Omental fat pad (tissue), 4 donors: ENCODE measurements around the gene MAGEB1. TPM values are rescaled to one million over a fixed set of nuclear protein-coding genes. Genes with fewer than 3 reads are reported as not detected.

Experiments used
- ATAC-seq: fragments of 150-250 bp; one replicate; pipeline ENCODE4 v1.9.1; 2016; ENCODE audit warnings: mild to moderate bottlenecking, moderate library complexity; ENCODE audit not compliant: low FRiP score
- DNase-seq: peaks from one replicate; pipeline ENCODE4 v3.0.0-alpha.2; 2019; ENCODE audit warnings: low spot score
- CTCF ChIP-seq, 3 donors: fragments of 450-650 bp; IDR thresholded peaks; one replicate each; pipeline ENCODE4 v1.5.1; 2016 to 2017; ENCODE audit warnings: antibody characterized with exemption in 3 of 3, mild to moderate bottlenecking in 3 of 3, moderate library complexity in 2 of 3
- total RNA-seq, 4 donors: library from RNA; depleted of rRNA; stranded (reverse); fragments of >200 nt; gene quantifications; one replicate each; pipeline ENCODE4 v1.1.0, GENCODE V29; 2016

MAGEB1 gene
- total RNA-seq, 4 donors from 2014 or later, result not detected

GRCh38 chrX:30296408-30297254 lies 49.7 kb downstream of the MAGEB1 start:
- DNase-seq (no peak), ATAC-seq (no peak)
- no peak for TF ChIP-seq CTCF (IDR thresholded peaks at IDR 0.05)

DNA sequence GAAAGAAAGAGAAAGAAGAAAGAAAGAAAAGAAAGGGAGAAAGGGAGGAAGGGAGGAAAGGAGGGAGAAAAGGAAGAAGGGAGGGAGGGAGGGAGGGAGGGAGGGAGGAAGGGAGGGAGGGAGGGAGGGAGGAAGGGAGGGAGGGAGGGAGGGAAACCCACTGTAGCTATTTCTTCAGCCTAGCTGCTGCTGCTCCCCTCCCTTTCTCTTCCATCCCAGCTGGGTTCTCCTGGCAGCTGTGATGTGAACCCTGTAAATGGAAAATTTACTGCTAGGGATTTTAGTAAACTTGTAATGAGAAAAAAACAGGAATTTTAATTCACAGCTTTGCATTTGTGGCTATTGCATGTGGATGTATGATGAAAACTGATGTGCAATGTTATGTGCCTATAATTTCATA lies 54.3 kb downstream of the MAGEB1 start:
- ATAC-seq, result no peak
- no peak for TF ChIP-seq CTCF (IDR thresholded peaks at IDR 0.05)
- DNase-seq, result no peak

Other genes starting within 250 kb of the MAGEB1 start
- not detected for gene MAGEB2, start 31.6 kb upstream of the MAGEB1 start, total RNA-seq
- gene MAGEB3, start 16.5 kb upstream of the MAGEB1 start, total RNA-seq, result not detected
- gene MAGEB4, start 5.1 kb upstream of the MAGEB1 start, total RNA-seq, result not detected
- gene NR0B1, start 62.2 kb downstream of the MAGEB1 start, total RNA-seq, result under 1 TPM in 1 of 4 donors, not detected in 3; 0.28 TPM